BE2C (cell line): Measurements from ENCODE around the gene MXD4.

Source experiments
- DNase-seq: peaks from one replicate; pipeline ENCODE4 v3.0.0-alpha.2; 2020
- H3K27me3 ChIP-seq: fragments of 250-450 bp; sonication (Bioruptor Pico); 2 replicates; pipeline ENCODE4 v1.5.1; 2020; ENCODE audit warnings: mild to moderate bottlenecking
- H3K36me3 ChIP-seq: fragments of 250-450 bp; sonication (Bioruptor Pico); 2 replicates; pipeline ENCODE4 v1.5.1; 2020; ENCODE audit warnings: mild to moderate bottlenecking
- H3K4me1 ChIP-seq: fragments of 250-450 bp; sonication (Bioruptor Pico); 2 replicates; pipeline ENCODE4 v1.5.1; 2020
- H3K4me3 ChIP-seq: 2 replicates; pipeline ENCODE4 v1.5.1; 2011; ENCODE audit warnings: low read depth, low read length
- H3K9me3 ChIP-seq: fragments of 250-450 bp; sonication (Bioruptor Pico); 2 replicates; pipeline ENCODE4 v1.5.1; 2020
- TF ChIP-seq, protein P1 (sequence below): IDR thresholded peaks from 2 replicates; pipeline ENCODE4 v1.5.1; 2012; ENCODE audit warnings: mild to moderate bottlenecking, low read depth, low read length

Gene MXD4

DNA sequence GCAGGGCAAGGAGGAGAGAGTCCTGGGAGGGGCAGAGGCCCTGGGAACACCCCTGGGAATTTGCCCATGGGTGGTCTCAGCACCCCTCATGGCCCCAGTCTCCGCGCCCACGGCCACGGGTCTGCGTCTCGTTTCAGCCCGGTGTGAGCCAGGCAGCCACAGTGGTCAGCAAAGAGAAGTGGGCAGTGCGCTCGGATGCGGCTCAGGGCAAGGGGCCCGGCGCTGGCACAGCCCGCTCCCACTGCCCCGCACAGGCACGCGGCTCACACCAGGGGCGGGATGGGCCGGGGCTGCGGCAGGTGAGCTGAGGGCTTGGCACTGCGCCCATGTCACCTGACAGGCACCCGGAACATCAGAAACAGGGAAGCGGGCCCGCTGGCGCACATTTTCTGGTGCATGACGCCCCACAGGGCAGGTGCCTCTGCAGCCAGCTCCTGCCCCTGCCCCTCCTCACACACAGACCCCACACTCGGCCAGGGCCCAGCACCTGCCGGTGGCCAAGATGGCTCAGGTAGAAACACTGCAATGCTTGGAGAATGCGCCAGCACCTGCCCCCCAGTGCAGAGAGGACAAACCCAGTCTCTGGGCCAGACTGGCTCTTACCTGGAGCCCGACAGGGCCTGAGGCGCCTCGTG is 41.9 kb upstream of the MXD4 start:
- H3K4me3 ChIP-seq: no peak overlapping the region
- DNase-seq: no peak
- H3K4me1 ChIP-seq: no peaks in the 10 kb centered on the region
- H3K36me3 ChIP-seq: no peaks in the 10 kb centered on the region
- H3K9me3 ChIP-seq: no peaks in the 10 kb centered on the region
- no peaks in the 10 kb centered on the region for H3K27me3 ChIP-seq
- TF ChIP-seq, protein P1, sequence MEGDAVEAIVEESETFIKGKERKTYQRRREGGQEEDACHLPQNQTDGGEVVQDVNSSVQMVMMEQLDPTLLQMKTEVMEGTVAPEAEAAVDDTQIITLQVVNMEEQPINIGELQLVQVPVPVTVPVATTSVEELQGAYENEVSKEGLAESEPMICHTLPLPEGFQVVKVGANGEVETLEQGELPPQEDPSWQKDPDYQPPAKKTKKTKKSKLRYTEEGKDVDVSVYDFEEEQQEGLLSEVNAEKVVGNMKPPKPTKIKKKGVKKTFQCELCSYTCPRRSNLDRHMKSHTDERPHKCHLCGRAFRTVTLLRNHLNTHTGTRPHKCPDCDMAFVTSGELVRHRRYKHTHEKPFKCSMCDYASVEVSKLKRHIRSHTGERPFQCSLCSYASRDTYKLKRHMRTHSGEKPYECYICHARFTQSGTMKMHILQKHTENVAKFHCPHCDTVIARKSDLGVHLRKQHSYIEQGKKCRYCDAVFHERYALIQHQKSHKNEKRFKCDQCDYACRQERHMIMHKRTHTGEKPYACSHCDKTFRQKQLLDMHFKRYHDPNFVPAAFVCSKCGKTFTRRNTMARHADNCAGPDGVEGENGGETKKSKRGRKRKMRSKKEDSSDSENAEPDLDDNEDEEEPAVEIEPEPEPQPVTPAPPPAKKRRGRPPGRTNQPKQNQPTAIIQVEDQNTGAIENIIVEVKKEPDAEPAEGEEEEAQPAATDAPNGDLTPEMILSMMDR: no peak

DNA sequence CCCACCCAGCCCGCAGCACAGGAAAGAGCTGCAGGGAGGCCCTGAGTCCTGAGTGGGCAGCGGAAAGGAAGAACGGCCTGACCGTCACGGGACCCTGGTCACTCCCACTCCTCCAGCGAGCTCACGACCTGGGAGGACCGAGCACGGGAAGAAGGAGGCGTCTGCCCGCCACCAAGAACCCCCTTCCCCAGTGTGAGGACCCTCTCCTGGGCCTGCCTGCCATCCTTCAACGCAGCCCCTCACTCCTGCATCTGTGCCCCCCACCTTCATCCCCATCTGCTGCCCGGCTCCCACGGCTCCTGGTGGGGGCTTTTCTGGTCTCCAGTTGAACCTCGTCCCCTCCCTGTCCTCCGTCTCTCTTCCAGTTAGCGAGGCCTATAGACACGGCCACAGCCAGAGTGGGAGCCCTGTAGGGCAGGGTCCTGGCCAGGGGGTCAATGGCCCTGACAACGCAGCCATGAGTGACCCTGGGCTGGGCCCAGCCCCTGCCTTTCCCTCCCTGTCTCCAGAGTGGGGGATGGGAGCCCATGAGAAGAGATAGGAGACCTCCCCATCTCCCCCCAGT is 41.3 kb upstream of the MXD4 start:
- no peak for DNase-seq
- H3K4me3 ChIP-seq: no peak overlapping the region
- TF ChIP-seq, protein P1: no peak
- no peaks in the 10 kb centered on the region for H3K27me3 ChIP-seq
- no peaks in the 10 kb centered on the region for H3K9me3 ChIP-seq
- H3K36me3 ChIP-seq: no peaks in the 10 kb centered on the region
- H3K4me1 ChIP-seq: no peaks in the 10 kb centered on the region

DNA sequence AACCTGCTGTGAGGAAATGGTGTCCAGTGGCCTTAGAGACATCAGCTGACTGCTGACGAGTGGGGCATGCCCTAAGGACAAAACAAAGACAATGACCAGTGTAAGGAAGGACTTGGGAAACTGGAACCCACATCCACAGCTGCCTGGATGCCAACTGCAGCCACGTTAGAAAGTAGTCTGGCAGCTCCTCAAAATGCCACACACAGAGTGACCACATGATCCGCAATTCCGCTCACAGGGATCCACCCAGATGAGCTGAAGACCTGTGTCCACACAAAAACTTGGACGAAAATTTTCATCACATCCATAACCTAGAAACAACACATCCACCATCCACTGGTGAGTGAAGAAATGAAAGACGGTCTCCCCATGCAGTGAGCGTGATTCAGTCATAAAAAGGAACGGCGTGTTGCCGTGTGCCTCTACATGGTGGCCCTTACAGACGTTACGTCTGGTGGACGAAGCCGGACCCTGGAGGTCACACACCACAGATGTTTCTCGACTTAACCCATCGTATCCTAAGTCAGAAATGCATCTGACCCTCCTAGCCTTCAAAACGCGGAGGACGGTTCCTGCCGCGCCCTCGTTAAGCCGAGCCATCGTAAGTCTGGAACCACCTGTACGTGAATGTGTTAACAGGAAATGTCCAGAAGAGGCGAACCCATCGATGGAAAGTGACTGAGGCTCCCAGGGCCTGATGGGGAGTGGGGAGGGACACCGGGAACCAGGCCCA is 40.6 kb upstream of the MXD4 start:
- no peak for DNase-seq
- no peaks in the 10 kb centered on the region for H3K36me3 ChIP-seq
- no peaks in the 10 kb centered on the region for H3K9me3 ChIP-seq
- no peaks in the 10 kb centered on the region for H3K4me1 ChIP-seq
- TF ChIP-seq, protein P1: no peak
- H3K4me3 ChIP-seq: no peak overlapping the region
- no peaks in the 10 kb centered on the region for H3K27me3 ChIP-seq

DNA sequence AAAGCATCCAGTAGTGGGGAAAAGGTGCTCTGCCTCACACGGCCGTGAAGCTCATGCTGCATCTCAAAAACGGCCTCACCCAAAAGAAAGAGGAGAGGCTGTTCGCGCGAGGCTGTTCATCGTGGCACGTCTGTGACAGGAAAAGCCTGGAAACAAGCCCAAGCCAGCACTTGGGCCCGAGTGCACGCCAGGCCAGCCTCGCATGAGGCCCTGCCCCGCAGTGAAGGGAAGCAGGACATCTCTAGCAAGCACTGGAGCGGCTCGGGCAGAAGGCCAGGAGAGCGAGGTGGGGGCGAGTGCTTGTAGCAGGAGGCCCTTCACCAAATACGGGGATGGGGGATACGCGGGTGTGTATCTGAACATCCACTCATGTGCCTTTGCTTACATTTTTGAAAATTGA is 39.9 kb upstream of the MXD4 start:
- TF ChIP-seq, protein P1: no peak
- Histone ChIP-seq H3K27me3 (no peaks in the 10 kb centered on the region), H3K4me1 (no peaks in the 10 kb centered on the region; the same call in 1 of the 2 replicates), H3K4me3 (no peak overlapping the region), H3K36me3 (no peaks in the 10 kb centered on the region), H3K9me3 (no peaks in the 10 kb centered on the region)
- no peak for DNase-seq

DNA sequence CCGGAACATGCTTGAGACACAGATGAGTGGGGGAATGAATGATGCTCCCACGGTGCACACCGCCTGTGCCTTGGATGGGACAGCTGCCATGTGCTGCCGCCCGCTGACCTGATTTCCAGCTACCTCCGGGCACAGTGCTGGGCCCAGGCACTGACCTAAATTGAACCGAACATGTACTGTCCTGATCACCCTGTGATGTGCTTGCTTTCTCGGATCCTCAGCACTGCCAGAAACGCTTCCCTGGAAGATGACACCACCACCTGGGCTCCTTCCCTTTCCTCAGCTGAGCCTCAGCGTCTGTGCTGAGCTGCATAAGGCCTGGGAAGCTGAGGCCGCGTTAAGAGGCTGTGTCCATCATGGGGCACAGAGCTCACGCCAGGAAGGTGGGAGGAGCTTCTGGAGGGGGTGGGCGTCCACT is 39.3 kb upstream of the MXD4 start:
- H3K4me3 ChIP-seq: no peak overlapping the region
- TF ChIP-seq, protein P1: no peak
- H3K9me3 ChIP-seq: no peaks in the 10 kb centered on the region
- no peaks in the 10 kb centered on the region for H3K27me3 ChIP-seq
- DNase-seq: no peak
- H3K4me1 ChIP-seq: peaks cover 5% of the 10 kb centered on the region
- H3K36me3 ChIP-seq: no peaks in the 10 kb centered on the region
